HepG2 (cell line): ENCODE data around the gene GPR148. TPM values are rescaled to one million over a fixed set of nuclear protein-coding genes. Genes with fewer than 3 reads are reported as not detected.

Experiments
- AKAP8 ChIP-seq: sonication (generic); formaldehyde crosslinking; IDR thresholded peaks from 2 replicates; pipeline ENCODE4 v1.5.1; 2020; ENCODE audit warnings: mild to moderate bottlenecking, missing genetic modification reagents
- ARHGAP35 ChIP-seq: sonication (generic); formaldehyde crosslinking; IDR thresholded peaks from 2 replicates; pipeline ENCODE4 v1.9.0; 2022; ENCODE audit warnings: mild to moderate bottlenecking, inconsistent platforms, moderate library complexity, missing genetic modification reagents, borderline replicate concordance
- ATF7 ChIP-seq, 2 experiments: fragments of 450-650 bp in 1 of 2; sonication (generic) in 1 of 2; formaldehyde crosslinking in 1 of 2; IDR thresholded peaks; 2 replicates each; pipeline versions ENCODE4 v1.4.0 to v1.6.1; 2016 to 2020; ENCODE audit warnings: antibody characterized with exemption in 1 of 2, mild to moderate bottlenecking in 1 of 2, missing genetic modification reagents in 1 of 2
- ESRRA ChIP-seq: sonication (generic); formaldehyde crosslinking; IDR thresholded peaks from 2 replicates; pipeline ENCODE4 v1.5.1; 2020; ENCODE audit warnings: mild to moderate bottlenecking, low read depth, missing genetic modification reagents
- EZH2 ChIP-seq: conservative IDR thresholded peaks from 2 replicates; pipeline ENCODE4 v1.6.1; 2012; ENCODE audit warnings: mild to moderate bottlenecking, low read depth, low read length, moderate library complexity
- KDM5B ChIP-seq: sonication (generic); formaldehyde crosslinking; IDR thresholded peaks from 2 replicates; pipeline ENCODE4 v1.4.0; 2020; ENCODE audit warnings: missing genetic modification reagents, mild to moderate bottlenecking, borderline replicate concordance
- KLF6 ChIP-seq: IDR thresholded peaks from 2 replicates; pipeline ENCODE4 v1.8.0; 2016; ENCODE audit warnings: missing biosample characterization, missing genetic modification reagents
- NFIC ChIP-seq: IDR thresholded peaks from 2 replicates; pipeline ENCODE4 v1.6.1; 2012; ENCODE audit warnings: mild to moderate bottlenecking, low read length, inconsistent platforms
- RXRB ChIP-seq: IDR thresholded peaks from 2 replicates; pipeline ENCODE4 v1.6.1; 2016; ENCODE audit warnings: borderline replicate concordance, missing genetic modification reagents, missing compliant biosample characterization
- SALL2 ChIP-seq: sonication (generic); formaldehyde crosslinking; IDR thresholded peaks from 2 replicates; pipeline ENCODE4 v1.8.1; 2023; ENCODE audit warnings: mild to moderate bottlenecking, missing genetic modification reagents, inconsistent platforms
- SCMH1 ChIP-seq: sonication (generic); formaldehyde crosslinking; IDR thresholded peaks from 2 replicates; pipeline ENCODE4 v1.9.0; 2021; ENCODE audit warnings: missing genetic modification reagents, mild to moderate bottlenecking, borderline replicate concordance
- SUZ12 ChIP-seq: fragments of 150-350 bp; IDR thresholded peaks from 2 replicates; pipeline ENCODE4 v1.6.1; 2014; ENCODE audit warnings: low read depth, low read length
- TARDBP ChIP-seq: sonication (generic); formaldehyde crosslinking; IDR thresholded peaks from 2 replicates; pipeline ENCODE4 v1.8.0; 2022; ENCODE audit warnings: mild to moderate bottlenecking, missing genetic modification reagents
- THAP11 ChIP-seq: IDR thresholded peaks from 2 replicates; pipeline ENCODE4 v1.6.1; 2016; ENCODE audit warnings: missing biosample characterization, missing genetic modification reagents
- ZC3H13 ChIP-seq: sonication (generic); formaldehyde crosslinking; IDR thresholded peaks from 2 replicates; pipeline ENCODE4 v1.8.1; 2023; ENCODE audit warnings: mild to moderate bottlenecking, missing genetic modification reagents, moderate library complexity
- ZNF20 ChIP-seq: sonication (generic); formaldehyde crosslinking; IDR thresholded peaks from 2 replicates; pipeline ENCODE4 v1.4.0; 2020; ENCODE audit warnings: mild to moderate bottlenecking, moderate library complexity, missing genetic modification reagents
- ZNF260 ChIP-seq: sonication (generic); formaldehyde crosslinking; IDR thresholded peaks from 2 replicates; pipeline ENCODE4 v1.4.0; 2020; ENCODE audit warnings: missing genetic modification reagents, low read depth, mild to moderate bottlenecking, borderline replicate concordance
- ZNF263 ChIP-seq: sonication (generic); formaldehyde crosslinking; IDR thresholded peaks from 2 replicates; pipeline ENCODE4 v1.4.0; 2020; ENCODE audit warnings: missing genetic modification reagents
- ZNF556 ChIP-seq: sonication (generic); formaldehyde crosslinking; IDR thresholded peaks from 2 replicates; pipeline ENCODE4 v1.4.0; 2020; ENCODE audit warnings: mild to moderate bottlenecking, missing genetic modification reagents, borderline replicate concordance
- ZNF570 ChIP-seq: sonication (generic); formaldehyde crosslinking; IDR thresholded peaks from 2 replicates; pipeline ENCODE4 v1.4.0; 2020; ENCODE audit warnings: mild to moderate bottlenecking, missing genetic modification reagents, borderline replicate concordance
- ZNF674 ChIP-seq: sonication (generic); formaldehyde crosslinking; IDR thresholded peaks from 2 replicates; pipeline ENCODE4 v1.5.0; 2020; ENCODE audit warnings: low read depth, mild to moderate bottlenecking, missing genetic modification reagents
- ZNF678 ChIP-seq: sonication (generic); formaldehyde crosslinking; IDR thresholded peaks from 2 replicates; pipeline ENCODE4 v1.4.0; 2020; ENCODE audit warnings: mild to moderate bottlenecking, missing genetic modification reagents
- polyA plus RNA-seq, 8 experiments: library from polyadenylated mRNA; depleted of rRNA in 3 of 8; stranded (reverse) in 7 of 8; unstranded in 1 of 8; fragments of >200 nt; fragmentation: Illumina TruSeq in 4 of 8; extraction: Trizol in 4 of 8; gene quantifications; 2 replicates each; pipeline versions ENCODE4 v1.2.1 to v1.2.3, GENCODE V29; 2011 to 2016; ENCODE audit warnings: low read depth in 4 of 8, missing spikeins in 1 of 8, mixed read lengths in 1 of 8; ENCODE audit not compliant: insufficient read depth in 1 of 8
- total RNA-seq, 5 experiments: library from RNA; depleted of rRNA; stranded (reverse); fragments of >200 nt; fragmentation: Illumina TruSeq; extraction: Trizol; gene quantifications; 2 replicates each; pipeline ENCODE4 v1.2.3, GENCODE V29; 2016; ENCODE audit warnings: low read depth in 1 of 5
- TF ChIP-seq, protein P1 (sequence below): sonication (generic); formaldehyde crosslinking; IDR thresholded peaks from 2 replicates; pipeline ENCODE4 v1.8.1; 2023; ENCODE audit warnings: missing genetic modification reagents, mild to moderate bottlenecking, borderline replicate concordance
- TF ChIP-seq, protein P2 (sequence below): sonication (generic); formaldehyde crosslinking; IDR thresholded peaks from 2 replicates; pipeline ENCODE4 v1.4.0; 2020; ENCODE audit warnings: missing genetic modification reagents
- TF ChIP-seq, protein P3 (sequence below): sonication (generic); formaldehyde crosslinking; IDR thresholded peaks from 2 replicates; pipeline ENCODE4 v1.4.0; 2020; ENCODE audit warnings: mild to moderate bottlenecking, missing genetic modification reagents
- TF ChIP-seq, protein P4 (sequence below): sonication (generic); formaldehyde crosslinking; IDR thresholded peaks from 2 replicates; pipeline ENCODE4 v1.5.1; 2020; ENCODE audit warnings: mild to moderate bottlenecking, missing genetic modification reagents, moderate library complexity
- TF ChIP-seq, protein P5 (sequence below): sonication (generic); formaldehyde crosslinking; IDR thresholded peaks from 2 replicates; pipeline ENCODE4 v1.4.0; 2020; ENCODE audit warnings: missing genetic modification reagents

Gene GPR148
- total and polyA plus RNA-seq, 2 of the 13 experiments (the other 11 are each of a cell fraction or from before 2014, with no cell fraction given) = not detected

DNA sequence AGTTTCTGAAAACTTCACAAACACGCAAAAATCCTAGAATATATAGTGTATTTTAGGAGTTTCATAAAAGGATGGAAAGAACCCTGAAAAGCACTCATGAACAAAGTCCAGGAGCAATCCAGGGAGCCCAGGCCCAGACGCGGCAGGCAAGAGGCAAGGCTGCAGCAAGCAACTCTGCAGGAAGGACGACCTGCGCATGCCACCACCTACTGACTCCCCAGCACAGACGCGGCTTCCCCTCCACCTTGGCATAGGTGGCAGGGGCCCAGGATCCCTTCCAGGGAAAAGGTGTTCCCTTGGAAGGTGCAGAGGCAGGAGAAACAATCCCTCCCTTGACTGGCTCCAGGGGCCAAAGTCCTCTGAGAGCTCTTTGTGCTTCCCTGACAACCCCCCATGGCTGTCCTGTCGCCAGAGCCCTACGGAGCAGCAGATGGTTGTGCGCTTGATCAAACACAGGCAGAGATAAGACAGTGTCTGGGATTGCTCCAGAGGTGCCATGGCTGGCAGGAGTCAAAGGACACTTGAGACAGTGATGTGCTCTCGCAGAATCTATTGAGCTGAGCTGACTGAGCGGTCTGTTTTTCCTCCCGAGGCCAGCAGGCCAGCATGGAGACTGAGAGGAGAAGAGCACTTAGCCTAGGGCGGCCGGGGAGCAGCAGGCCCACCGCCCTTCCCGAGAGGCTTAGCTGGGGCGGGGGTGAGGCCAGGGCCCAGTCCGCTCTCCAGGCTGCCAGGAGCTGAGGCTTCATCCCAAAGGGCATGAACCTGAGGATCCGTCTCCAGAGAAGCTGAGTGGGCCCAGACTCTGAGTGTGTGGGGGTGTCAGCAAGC, 15.6 kb downstream of the GPR148 start (continued):
- TF ChIP-seq, protein P1, sequence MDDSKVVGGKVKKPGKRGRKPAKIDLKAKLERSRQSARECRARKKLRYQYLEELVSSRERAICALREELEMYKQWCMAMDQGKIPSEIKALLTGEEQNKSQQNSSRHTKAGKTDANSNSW (CRISPR knock-in tag) = no peak
- no peak for TF ChIP-seq ZNF20 (CRISPR knock-in tag)
- TF ChIP-seq SCMH1 (CRISPR knock-in tag) = no peak
- TF ChIP-seq, protein P2, sequence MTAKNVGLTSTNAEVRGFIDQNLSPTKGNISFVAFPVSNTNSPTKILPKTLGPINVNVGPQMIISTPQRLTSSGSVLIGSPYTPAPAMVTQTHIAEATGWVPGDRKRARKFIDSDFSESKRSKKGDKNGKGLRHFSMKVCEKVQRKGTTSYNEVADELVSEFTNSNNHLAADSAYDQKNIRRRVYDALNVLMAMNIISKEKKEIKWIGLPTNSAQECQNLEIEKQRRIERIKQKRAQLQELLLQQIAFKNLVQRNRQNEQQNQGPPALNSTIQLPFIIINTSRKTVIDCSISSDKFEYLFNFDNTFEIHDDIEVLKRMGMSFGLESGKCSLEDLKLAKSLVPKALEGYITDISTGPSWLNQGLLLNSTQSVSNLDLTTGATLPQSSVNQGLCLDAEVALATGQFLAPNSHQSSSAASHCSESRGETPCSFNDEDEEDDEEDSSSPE = peak; percentile 34; the same call in 1 of the 2 replicates
- TF ChIP-seq ZNF570 (CRISPR knock-in tag) = no peak
- TF ChIP-seq ZNF674 (CRISPR knock-in tag) = no peak
- TF ChIP-seq, protein P3, sequence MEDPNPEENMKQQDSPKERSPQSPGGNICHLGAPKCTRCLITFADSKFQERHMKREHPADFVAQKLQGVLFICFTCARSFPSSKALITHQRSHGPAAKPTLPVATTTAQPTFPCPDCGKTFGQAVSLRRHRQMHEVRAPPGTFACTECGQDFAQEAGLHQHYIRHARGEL (CRISPR knock-in tag) = no peak
- TF ChIP-seq KDM5B (CRISPR knock-in tag) = peak; percentile 35; the same call in 1 of the 2 replicates
- TF ChIP-seq ARHGAP35 (CRISPR knock-in tag) = no peak
- peak; percentile 33; the same call in 1 of the 2 replicates for TF ChIP-seq TARDBP
- TF ChIP-seq ZNF260 (CRISPR knock-in tag) = no peak
- no peak for TF ChIP-seq AKAP8 (CRISPR knock-in tag)
- 0 out of 2 replicates have a peak, but pooled peaks have one; percentile 39 for TF ChIP-seq SALL2
- 0 out of 2 replicates have a peak, but pooled peaks have one; percentile 48 for TF ChIP-seq ZNF678 (CRISPR knock-in tag)
- no peak for TF ChIP-seq ATF7 (IDR thresholded peaks at IDR 0.05)
- no peak for TF ChIP-seq ATF7 (CRISPR knock-in tag; IDR thresholded peaks at IDR 0.05)
- TF ChIP-seq, protein P4, sequence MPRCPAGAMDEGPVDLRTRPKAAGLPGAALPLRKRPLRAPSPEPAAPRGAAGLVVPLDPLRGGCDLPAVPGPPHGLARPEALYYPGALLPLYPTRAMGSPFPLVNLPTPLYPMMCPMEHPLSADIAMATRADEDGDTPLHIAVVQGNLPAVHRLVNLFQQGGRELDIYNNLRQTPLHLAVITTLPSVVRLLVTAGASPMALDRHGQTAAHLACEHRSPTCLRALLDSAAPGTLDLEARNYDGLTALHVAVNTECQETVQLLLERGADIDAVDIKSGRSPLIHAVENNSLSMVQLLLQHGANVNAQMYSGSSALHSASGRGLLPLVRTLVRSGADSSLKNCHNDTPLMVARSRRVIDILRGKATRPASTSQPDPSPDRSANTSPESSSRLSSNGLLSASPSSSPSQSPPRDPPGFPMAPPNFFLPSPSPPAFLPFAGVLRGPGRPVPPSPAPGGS (CRISPR knock-in tag) = 0 out of 2 replicates have a peak, but pooled peaks have one; percentile 62
- TF ChIP-seq ZNF263 = no peak; the same call in 1 of the 2 replicates
- TF ChIP-seq SUZ12 = no peak
- TF ChIP-seq ZC3H13 (CRISPR knock-in tag) = no peak
- TF ChIP-seq ESRRA (CRISPR knock-in tag) = no peak
- TF ChIP-seq NFIC = no peak
- no peak for TF ChIP-seq KLF6 (CRISPR knock-in tag)
- no peak for TF ChIP-seq EZH2
- TF ChIP-seq, protein P5, sequence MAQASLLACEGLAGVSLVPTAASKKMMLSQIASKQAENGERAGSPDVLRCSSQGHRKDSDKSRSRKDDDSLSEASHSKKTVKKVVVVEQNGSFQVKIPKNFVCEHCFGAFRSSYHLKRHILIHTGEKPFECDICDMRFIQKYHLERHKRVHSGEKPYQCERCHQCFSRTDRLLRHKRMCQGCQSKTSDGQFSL = 0 out of 2 replicates have a peak, but pooled peaks have one; percentile 9
- 0 out of 2 replicates have a peak, but pooled peaks have one; percentile 19 for TF ChIP-seq THAP11 (CRISPR knock-in tag)
- TF ChIP-seq RXRB (CRISPR knock-in tag) = peak; percentile 61
- TF ChIP-seq ZNF556 = peak; percentile 61; the same call in 1 of the 2 replicates
